HFF-Myc (cell line): ENCODE results near the gene IFITM10.

ENCODE experiments used
- DNase-seq: peaks from one replicate; pipeline ENCODE4 v3.0.0-alpha.2; 2011; ENCODE audit warnings: low read depth; ENCODE audit errors: extremely low read depth
- H3K4me3 ChIP-seq: replicated peaks from 2 replicates; pipeline ENCODE4 v1.5.1; 2011; ENCODE audit warnings: low read depth, mild to moderate bottlenecking, control low read depth, low read length
- CTCF ChIP-seq: IDR thresholded peaks from 2 replicates; pipeline ENCODE4 v1.5.1; 2012; ENCODE audit warnings: mild to moderate bottlenecking, low read depth, low read length, control low read depth; ENCODE audit errors: missing control alignments

The IFITM10 gene

DNA sequence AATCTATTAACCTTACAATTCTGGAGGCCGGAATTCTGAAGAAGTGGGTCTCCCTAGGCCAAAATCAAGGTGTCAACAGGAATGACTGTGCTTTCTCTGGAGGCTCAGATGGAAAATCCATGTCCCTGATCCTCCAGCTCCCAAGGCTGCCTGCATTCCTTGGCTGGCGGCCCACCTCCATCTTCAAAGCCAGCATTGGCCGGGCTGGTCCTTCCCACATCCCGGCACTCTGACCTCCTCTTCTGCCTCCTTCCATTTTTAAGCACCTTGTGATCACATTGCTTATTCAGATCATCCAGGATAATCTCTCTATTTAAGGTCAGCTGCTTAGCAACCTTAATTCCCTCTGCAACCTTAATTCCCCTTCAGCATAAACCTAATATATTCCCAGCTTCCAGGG lies 36.1 kb upstream of the IFITM10 start:
- no peak for DNase-seq
- no peak for TF ChIP-seq CTCF
- no peak overlapping the region for H3K4me3 ChIP-seq

DNA sequence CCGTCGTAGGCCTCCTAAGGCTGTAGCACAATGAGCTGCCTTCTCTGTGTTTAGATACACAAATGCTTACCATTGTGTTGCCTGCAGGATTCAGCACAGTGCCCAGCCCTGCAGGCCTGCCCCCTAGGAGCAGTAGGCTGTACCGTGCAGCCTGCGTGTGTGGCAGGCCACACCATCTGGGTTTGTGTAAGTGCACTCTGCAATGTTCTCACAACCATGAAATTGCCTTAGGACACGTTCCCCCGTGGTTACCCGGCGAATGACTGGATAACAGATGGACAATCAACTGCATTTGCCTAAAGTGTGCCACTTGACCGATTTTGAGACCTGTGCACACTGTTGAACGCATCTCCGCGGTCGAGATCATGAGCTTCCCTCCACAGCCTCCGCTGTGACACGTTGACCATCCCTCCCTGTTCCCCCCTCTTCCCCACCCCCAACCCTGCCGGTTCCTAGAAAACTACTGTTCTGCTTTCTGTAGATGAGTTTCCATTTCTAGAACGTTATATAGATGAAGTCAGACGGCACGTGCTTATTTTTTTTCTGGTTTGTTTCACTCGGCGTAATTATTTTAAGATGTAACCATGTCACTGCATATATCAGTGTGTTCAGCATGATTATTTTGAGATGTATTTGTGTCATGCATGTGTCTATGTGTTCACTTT lies 35.5 kb upstream of the IFITM10 start:
- DNase-seq = peak; percentile 52
- no peak overlapping the region for H3K4me3 ChIP-seq
- peak; percentile 12 for TF ChIP-seq CTCF

GRCh38 chr11:1784761-1785650 lies 34.6 kb upstream of the IFITM10 start:
- no peak for DNase-seq
- no peak for TF ChIP-seq CTCF
- H3K4me3 ChIP-seq = no peak overlapping the region

GRCh38 chr11:1783725-1784529 lies 33.5 kb upstream of the IFITM10 start:
- no peak for DNase-seq

DNA sequence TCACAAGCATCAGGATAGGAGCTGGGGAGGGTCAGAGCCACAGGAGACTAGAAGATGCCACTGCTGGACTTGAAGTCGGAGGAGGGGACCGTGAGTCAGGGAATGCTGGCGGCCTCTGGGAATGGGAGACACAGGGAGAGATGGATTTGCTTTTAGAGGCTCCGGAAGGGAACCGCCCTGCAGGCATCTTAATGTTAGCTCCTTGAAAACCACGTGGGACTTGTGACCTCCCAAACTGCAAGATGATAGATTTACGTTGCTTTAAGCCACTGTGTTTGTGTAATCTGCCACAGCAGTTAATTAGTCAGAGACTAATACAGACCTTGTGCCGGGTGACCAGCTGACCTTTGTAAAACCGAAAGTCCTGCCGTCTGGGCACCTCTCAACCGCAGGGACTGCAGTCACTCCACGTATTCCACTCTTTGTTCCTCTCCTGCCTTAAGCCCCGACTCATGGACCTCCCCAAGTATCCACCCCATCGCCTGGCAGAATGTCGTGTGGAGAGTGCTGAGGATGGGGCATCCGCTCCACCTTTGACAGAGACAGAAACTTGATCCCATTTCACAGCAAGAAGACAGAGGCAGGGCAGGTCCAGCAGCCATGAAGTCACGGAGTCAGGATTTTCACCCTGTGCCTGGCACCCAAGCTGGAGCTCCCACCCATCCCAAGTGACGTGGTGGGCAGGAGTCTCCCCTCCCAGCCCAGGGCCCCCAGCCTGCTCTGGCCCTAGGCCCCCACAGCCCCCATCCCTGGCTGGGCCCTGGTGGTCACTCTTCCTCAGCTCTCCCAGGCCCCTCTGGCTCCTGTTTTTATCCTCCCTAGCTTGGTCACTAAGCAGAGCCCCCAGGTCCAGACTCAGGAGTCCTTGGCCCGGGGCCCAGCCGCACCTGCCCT lies 32.7 kb upstream of the IFITM10 start:
- DNase-seq = peak; percentile 44
- TF ChIP-seq CTCF = no peak
- no peak overlapping the region for H3K4me3 ChIP-seq

More at GRCh38 chr11:1783725-1784529, 33.5 kb upstream of the IFITM10 start:
- no peak for TF ChIP-seq CTCF
- no peak overlapping the region for H3K4me3 ChIP-seq

DNA sequence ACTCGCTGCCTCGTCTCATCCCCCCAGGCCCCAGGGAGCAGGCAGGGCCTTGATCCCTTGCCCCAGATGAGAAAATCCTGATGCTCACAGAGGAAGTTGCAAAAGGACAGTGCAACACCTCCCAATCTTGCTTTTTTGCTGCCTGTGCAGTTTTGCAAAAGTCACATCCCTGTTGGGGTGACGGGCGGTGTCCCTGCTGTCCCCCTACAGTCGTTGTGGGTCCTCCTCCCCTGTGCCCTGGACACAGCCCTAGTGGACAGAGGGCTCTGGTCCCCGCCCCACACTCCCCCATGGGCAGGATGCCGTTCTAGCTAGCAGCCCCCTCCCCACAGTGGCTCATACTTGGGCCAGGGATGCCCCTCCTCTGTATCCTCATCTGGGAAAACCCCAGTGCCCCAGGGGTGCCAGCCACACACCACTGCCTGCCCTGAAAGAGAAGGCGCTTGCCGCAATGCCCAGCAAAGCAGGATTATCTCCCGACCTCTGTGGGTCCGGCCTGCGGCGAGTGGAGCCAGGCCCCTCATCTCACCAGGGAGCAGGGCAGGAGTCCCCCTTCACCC lies 31.7 kb upstream of the IFITM10 start:
- H3K4me3 ChIP-seq = no peak overlapping the region
- no peak for TF ChIP-seq CTCF
- DNase-seq = no peak
